CD4-positive, alpha-beta T cell treated with Interleukin-6 at 100 ng/mL for 8 hours (primary cell): ENCODE data around the gene ZNF652.
"Not testable (repeated sequence)": the region's sequence is repeated elsewhere in the genome, so short reads cannot be mapped to it uniquely, and the experiment has no call there.

ENCODE experiments used
- DNase-seq: peaks from one replicate; pipeline ENCODE4 v3.0.0-alpha.2; 2020; ENCODE audit warnings: mixed read lengths, low spot score

The ZNF652 gene

GRCh38 chr17:49361902-49362722 lies at the start of gene ZNF652:
Gene ZNF652, minus strand, starts transcription at chr17:49362250. Its CDS starts 44,525 bp downstream, at chr17:49317725.
- DNase-seq: peak; percentile 98

DNA sequence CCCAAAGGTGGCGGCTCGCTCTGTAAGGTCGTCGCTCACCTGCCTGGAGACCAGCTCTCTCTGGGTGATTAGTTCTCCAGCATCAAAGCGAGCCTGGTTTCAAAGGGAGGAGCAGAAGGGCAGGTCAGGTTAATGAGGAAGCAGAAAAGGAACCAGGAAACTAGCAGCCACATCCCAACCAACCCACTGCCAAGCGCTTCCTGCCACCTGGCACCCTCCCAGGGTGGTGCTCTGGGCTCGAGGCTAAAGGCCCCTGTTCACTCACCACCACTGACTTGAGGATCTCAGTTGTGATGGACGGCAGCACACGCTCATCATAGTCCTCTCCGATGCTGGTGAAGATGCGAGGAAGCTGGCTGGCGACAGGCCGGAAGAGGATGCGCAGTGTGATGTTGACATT lies 47.0 kb upstream of the ZNF652 start:
- no peak for DNase-seq

- DNase-seq: peak; percentile 77
These were observed 46.0 kb upstream of the ZNF652 start for GRCh38 chr17:49407981-49408501.

GRCh38 chr17:49407086-49407485 lies 45.0 kb upstream of the ZNF652 start:
- no peak for DNase-seq

DNA sequence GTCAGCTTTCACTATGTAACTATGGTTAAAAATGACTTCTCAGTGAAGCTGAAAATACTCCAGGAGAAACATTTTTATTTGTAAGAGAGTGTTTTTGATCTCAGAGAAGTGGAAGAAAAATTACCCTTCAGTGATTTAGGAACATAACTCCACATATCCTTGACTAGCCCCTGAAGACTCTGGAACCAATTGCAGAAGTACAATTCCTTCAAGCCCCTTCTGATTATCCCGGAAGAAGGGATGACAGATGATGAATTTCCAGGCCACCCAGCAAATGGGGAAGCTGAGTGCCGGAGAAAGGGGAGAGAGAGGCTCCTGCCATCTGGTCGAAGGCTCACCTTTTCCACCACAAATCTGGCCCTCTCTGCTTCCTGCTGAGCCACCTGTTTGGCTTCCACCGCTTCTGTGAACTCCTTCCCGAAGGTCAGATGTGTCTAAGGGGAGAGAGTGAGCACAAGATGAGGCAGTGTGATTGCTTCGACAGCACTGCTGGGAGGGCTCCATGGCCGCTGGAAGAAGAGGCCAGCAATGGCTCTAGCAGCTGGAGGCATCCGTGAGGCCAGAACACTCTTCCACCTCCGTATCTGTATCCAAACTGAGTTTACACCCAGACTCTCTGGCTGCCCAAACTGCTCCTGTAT lies 44.5 kb upstream of the ZNF652 start:
- no peak for DNase-seq

DNA sequence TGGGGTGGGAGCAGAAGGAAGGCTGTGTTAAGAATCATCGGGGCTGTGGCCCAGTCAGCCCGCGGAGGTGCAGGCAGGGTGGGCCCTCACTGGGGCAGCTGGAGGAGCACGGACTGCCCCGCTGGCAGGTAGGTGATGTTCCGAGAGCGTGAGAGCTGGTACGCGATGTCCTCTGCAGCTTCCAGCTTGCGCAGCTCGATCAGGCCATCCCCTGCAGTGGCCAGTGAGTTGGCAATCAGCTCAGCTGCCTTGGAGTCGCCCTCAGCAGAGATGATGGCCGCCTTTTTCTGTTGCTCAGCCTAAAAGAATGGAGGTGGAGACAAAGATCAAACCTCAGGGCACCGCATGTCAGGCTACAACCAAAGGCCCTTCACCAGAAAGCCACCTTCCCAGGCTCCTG lies 42.9 kb upstream of the ZNF652 start:
- no peak for DNase-seq

- DNase-seq: no peak
These were observed 42.3 kb upstream of the ZNF652 start for GRCh38 chr17:49404361-49404760.

DNA sequence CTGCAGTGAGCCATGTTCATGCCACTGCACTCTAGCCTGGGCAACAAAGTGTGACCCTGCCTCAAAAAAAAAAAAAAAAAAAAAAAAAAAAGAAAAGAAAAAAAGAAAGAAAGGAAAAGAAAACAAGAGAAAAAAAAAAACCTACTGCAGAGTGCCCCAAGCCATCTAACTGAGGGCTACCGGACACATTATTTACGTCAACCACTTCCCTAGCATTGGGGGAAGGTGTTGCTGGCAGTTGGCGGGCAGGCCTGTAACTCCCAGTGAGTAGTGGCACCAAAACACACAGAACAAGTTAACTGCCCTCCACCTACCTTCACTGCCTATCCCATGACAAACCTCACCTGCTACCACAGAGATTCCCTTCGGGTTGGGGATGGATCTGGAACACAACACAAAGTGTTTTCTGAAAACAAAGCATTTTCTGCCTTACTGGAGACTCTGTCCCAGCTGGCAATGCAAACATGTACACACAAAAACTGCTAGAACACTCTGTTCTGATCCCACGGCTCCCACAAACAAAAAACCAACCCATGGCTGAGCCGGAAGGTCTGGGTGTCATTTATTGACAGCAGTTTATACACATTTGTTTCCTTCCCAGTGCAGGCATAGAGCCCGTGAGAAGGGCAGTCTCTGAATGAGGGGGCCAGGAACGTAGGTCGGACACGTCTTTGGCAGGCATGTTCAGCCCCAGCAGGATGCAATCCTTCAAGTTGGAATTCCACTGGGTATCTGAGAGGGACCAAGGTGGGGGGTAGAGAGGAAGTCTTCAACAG lies 41.7 kb upstream of the ZNF652 start:
- no peak for DNase-seq

DNA sequence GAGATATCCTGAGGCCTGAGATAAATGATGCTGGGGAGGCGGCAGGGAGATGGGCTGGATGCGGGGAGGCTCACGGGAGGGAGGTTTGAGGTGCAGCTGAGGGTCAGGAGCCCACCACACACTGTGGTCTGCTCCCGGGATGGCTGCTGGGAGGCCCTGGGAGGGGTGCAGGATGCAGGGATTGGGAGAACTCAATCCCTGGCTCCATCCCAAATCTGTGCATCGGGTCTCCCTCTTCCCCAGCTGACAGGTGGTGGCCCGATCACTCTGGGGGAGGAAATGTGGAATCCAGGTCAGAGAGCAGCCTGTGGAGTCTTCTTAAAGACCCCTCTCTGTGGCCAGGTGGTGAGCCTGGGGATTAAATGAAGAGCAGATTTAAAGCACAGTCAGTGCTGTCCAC lies 40.7 kb upstream of the ZNF652 start:
- no peak for DNase-seq

- DNase-seq: no peak
These were observed 40.0 kb upstream of the ZNF652 start for GRCh38 chr17:49401971-49402611.

DNA sequence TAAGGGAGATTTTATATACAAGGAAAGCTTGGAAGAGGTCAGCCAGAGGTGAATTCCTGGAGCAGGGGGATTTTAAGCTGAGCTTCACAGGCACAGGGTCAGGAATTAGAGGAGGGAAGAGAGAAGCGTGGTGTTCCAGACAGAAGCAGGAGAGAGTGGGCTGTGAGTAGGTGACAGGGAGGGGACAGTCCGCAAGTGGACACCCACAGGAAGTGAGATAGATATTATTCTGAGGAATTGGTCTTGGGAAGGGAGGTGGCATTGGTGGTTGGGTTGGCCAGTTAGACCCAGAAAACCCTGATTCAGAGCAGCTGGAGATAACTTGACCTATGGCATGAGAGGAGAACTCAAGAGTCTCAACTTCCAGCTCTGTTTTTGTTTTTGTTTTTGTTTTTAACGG lies 37.9 kb upstream of the ZNF652 start:
- no peak for DNase-seq

DNA sequence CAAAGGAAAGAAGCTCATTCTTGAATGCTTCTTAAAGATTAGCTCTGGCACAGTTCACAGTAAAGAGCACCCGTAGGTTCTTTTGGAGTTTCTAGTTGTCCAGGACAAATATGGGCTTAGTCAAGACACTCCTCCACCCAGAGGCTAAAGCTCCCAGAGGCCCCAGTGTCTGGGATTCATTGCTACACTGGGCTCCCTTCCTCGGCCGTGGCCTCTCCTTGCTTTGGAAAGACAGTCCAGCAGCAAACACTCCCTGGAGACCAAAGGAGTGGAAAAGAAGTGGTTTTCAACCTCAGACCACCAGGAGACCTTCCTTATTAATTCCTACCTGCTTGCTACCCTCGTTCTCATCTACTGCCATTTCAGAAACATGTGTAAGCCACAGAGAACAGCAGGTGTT lies 35.5 kb upstream of the ZNF652 start:
- no peak for DNase-seq

GRCh38 chr17:49393491-49394255 lies 31.6 kb upstream of the ZNF652 start:
- DNase-seq: no peak

- peak; percentile 17 for DNase-seq
These were observed 28.7 kb upstream of the ZNF652 start for GRCh38 chr17:49390548-49391324.

DNA sequence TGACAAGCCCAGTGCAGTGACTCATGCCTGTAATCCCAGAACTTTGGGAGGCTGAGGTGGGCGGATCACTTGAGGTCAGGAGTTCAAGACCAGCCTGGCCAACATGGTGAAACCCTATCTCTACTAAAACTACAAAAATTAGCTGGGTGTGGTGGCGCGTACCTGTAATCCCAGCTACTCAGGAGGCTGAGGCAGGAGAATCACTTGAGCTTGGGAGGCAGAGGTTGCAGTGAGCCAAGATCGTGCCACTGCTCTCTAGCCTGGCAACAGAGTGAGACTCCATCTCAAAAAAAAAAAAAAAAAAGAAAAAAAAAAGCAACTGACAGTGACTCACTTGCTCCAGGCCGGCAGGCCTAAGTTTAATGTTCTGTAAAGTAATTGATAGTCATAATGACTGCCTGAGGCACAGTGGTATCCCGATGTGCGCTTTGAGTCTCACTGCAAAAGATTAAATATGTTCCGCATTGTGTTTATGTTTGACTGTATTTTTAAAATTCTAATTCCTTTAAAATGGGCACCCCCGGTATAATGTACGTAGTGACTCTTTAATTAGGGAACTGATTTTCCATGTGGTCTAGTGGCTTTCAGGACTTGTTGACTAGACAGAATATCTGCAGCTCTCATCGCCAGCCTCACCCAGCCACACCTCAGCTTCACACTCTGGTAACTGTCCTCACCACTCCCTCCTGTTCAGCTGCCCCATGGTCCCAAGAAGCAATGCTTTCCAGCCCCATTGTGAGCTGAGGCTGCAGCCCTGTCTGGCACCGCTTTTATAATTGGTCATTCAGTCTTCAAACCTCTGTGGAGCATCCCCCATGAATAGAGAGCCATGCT lies 27.7 kb upstream of the ZNF652 start:
- not testable (repeated sequence) for DNase-seq

- DNase-seq: no peak
These were observed 26.9 kb upstream of the ZNF652 start for GRCh38 chr17:49388692-49389513.

DNA sequence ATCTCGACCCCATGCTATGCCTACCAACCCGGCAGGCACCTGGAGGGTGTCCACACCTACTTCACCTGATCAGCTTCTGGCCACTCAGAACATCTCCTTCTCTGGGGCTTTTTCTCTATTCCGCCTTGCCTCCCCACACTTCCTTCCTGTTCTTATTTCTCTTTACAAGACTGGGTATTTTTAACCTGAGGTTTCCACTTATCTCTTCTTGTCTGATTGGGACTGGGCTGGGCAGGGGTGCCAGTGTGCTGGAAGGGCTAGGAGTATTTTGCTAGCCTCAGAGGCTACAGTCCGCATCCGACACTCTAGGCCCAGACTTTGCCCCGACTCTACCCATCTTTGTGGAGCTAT lies 26.2 kb upstream of the ZNF652 start:
- peak; percentile 61 for DNase-seq

- no peak for DNase-seq
These were observed 25.6 kb upstream of the ZNF652 start for GRCh38 chr17:49387498-49388289.
